ENCODE data around the gene ALS2.

Gene ALS2

DNA sequence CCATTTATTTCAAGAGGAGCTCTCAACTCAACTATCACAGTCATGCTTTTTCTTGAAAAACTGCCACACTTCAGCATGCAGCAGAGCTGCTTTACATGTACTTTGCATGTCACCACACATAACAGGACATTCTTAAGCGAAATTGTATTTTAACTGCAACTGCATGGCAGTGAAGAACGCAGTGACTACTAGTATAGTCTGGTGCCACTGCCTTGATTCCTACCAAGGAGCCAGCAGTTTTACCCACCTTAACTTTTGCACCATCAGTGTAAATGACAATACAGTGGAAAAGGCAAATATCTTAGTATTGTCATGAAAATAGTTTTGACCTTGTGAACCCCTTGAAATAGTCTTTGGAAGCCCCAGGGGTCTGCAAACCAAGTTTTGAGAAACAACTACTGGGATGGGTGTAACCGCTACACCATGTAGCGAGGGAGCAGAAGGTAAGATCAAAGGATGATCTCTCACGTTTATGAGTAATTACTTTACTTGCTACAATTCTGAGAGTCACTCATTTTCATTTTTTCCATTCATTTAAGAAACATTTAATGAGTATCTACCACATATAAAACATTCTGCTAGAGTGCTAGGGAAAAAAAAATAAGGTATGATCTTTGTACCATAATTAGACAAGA lies 50.0 kb downstream of the ALS2 start:
- no peaks in the 10 kb centered on the region for H3K4me1 ChIP-seq (ENCODE audit: control insufficient read depth in 5 of 5, insufficient read depth in 5 of 5, low read length in 5 of 5)
- H3K9me3 ChIP-seq (ENCODE audit: control insufficient read depth in 5 of 5, low read length in 5 of 5), result no peaks in the 10 kb centered on the region
- H3K27ac ChIP-seq (ENCODE audit: low read depth, low read length), result no peak overlapping the region
- no peak overlapping the region for H3K9ac ChIP-seq (ENCODE audit: low read length in 5 of 5)
- H3K4me3 ChIP-seq (ENCODE audit: low read depth in 1 of 5, low read length in 5 of 5), result no peak overlapping the region
- H3K36me3 ChIP-seq (ENCODE audit: control insufficient read depth in 5 of 5, insufficient read depth in 5 of 5, low read length in 5 of 5), result peaks cover 49 to 65% (median 59%) of the 10 kb centered on the region in 5 donors
- no peaks in the 10 kb centered on the region for H3K27me3 ChIP-seq (ENCODE audit: control insufficient read depth in 5 of 5, insufficient read depth in 4 of 5, low read length in 5 of 5)

DNA sequence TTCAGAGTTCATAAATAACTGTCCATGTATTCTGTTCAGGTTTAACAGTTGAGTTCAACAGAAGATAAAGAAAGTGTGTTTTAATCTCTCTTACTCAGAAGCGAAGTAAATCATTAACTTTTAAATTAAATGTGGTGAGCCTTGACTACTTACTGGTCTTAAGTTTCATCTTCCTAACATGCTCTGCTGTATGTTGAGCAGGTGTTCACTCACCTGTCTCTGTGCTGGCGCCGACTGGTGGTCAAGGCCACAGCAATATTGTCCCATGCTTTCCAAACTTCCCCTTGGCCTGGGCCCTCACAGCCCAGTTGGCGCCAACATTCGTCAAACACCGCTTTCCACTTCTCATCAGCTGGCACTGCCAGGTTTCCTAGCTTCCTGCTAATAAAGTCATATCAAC lies 65.3 kb downstream of the ALS2 start:
- Histone ChIP-seq H3K27ac (ENCODE audit: low read depth, low read length) (no peak overlapping the region), H3K9me3 (ENCODE audit: control insufficient read depth in 5 of 5, low read length in 5 of 5) (peaks cover 0 to 3% (median 0%) of the 10 kb centered on the region in 5 donors), H3K36me3 (ENCODE audit: control insufficient read depth in 5 of 5, insufficient read depth in 5 of 5, low read length in 5 of 5) (peaks cover 35 to 59% (median 39%) of the 10 kb centered on the region in 5 donors), H3K9ac (ENCODE audit: low read length in 5 of 5) (no peak overlapping the region), H3K27me3 (ENCODE audit: control insufficient read depth in 5 of 5, insufficient read depth in 4 of 5, low read length in 5 of 5) (no peaks in the 10 kb centered on the region), H3K4me1 (ENCODE audit: control insufficient read depth in 5 of 5, insufficient read depth in 5 of 5, low read length in 5 of 5) (no peaks in the 10 kb centered on the region), H3K4me3 (ENCODE audit: low read depth in 1 of 5, low read length in 5 of 5) (no peak overlapping the region)

DNA sequence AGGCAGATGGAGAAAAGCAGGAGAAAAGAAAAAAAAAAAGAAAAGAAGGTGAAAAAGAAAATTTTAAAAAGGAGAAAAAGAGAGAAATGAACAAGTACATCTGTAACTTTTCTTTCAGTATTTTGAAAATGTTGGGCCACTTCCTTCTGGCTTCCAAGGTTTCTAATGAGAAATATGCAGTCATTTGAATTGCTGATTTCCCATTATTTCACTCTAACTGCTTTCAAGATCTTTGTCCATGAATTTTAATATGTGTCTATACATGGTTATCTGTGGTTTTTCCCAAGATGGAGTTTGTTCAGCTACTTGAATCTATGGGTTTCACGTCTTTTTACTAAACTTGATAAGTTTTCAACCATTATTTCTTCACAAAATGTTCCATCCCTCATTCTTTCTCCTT lies 68.0 kb downstream of the ALS2 start:
- Histone ChIP-seq H3K9me3 (ENCODE audit: control insufficient read depth in 5 of 5, low read length in 5 of 5) (no peaks in the 10 kb centered on the region), H3K36me3 (ENCODE audit: control insufficient read depth in 5 of 5, insufficient read depth in 5 of 5, low read length in 5 of 5) (peaks cover 42 to 72% (median 46%) of the 10 kb centered on the region in 5 donors), H3K9ac (ENCODE audit: low read length in 5 of 5) (no peak overlapping the region), H3K4me1 (ENCODE audit: control insufficient read depth in 5 of 5, insufficient read depth in 5 of 5, low read length in 5 of 5) (no peaks in the 10 kb centered on the region), H3K27ac (ENCODE audit: low read depth, low read length) (no peak overlapping the region), H3K27me3 (ENCODE audit: control insufficient read depth in 5 of 5, insufficient read depth in 4 of 5, low read length in 5 of 5) (no peaks in the 10 kb centered on the region), H3K4me3 (ENCODE audit: low read depth in 1 of 5, low read length in 5 of 5) (no peak overlapping the region)

DNA sequence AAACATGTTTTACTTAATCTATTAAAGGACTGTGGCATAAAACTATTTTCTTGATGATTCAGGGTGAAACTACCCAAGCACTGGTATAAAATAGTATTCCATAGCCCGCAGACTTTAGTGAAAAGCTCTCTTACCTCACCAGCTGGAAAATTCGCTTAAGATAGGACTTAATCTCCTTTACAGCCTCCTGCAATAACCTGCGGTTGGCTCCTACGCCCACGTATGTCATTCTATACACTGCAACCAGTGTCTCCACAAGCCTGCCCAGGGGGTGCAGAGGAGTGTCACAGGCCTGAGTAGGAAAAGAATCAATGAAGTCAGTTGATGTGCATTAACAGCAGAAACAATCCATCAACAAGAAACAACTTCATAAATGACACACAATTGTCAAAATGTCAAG lies 71.0 kb downstream of the ALS2 start:
- Histone ChIP-seq H3K4me1 (ENCODE audit: control insufficient read depth in 5 of 5, insufficient read depth in 5 of 5, low read length in 5 of 5) (no peaks in the 10 kb centered on the region), H3K27me3 (ENCODE audit: control insufficient read depth in 5 of 5, insufficient read depth in 4 of 5, low read length in 5 of 5) (no peaks in the 10 kb centered on the region), H3K4me3 (ENCODE audit: low read depth in 1 of 5, low read length in 5 of 5) (no peak overlapping the region), H3K27ac (ENCODE audit: low read depth, low read length) (no peak overlapping the region), H3K36me3 (ENCODE audit: control insufficient read depth in 5 of 5, insufficient read depth in 5 of 5, low read length in 5 of 5) (peaks cover 35 to 66% (median 49%) of the 10 kb centered on the region in 5 donors), H3K9ac (ENCODE audit: low read length in 5 of 5) (no peak overlapping the region), H3K9me3 (ENCODE audit: control insufficient read depth in 5 of 5, low read length in 5 of 5) (no peaks in the 10 kb centered on the region)

DNA sequence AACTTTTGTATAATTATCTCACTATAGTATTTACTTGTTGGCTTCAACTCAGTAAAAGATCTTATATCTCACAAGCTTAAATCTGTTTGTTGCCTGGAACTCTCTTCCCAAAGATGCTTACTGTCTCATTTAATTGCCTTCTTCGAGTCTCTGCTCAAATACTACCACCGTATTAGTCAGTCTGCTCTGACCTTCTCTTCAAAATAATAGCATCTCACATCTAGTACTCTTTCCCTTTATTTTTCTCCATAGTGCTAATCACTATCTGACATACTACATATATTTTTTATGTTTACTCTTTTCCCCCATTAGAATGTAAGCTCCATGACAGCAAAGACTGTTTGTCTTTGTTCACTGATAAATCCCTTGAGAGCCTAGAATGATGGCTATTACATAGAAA lies 71.7 kb downstream of the ALS2 start:
- no peaks in the 10 kb centered on the region for H3K27me3 ChIP-seq (ENCODE audit: control insufficient read depth in 5 of 5, insufficient read depth in 4 of 5, low read length in 5 of 5)
- H3K27ac ChIP-seq (ENCODE audit: low read depth, low read length), result no peak overlapping the region
- H3K4me1 ChIP-seq (ENCODE audit: control insufficient read depth in 5 of 5, insufficient read depth in 5 of 5, low read length in 5 of 5), result no peaks in the 10 kb centered on the region
- no peaks in the 10 kb centered on the region for H3K9me3 ChIP-seq (ENCODE audit: control insufficient read depth in 5 of 5, low read length in 5 of 5)
- no peak overlapping the region for H3K9ac ChIP-seq (ENCODE audit: low read length in 5 of 5)
- H3K36me3 ChIP-seq (ENCODE audit: control insufficient read depth in 5 of 5, insufficient read depth in 5 of 5, low read length in 5 of 5), result peaks cover 35 to 66% (median 51%) of the 10 kb centered on the region in 5 donors
- H3K4me3 ChIP-seq (ENCODE audit: low read depth in 1 of 5, low read length in 5 of 5), result no peak overlapping the region

DNA sequence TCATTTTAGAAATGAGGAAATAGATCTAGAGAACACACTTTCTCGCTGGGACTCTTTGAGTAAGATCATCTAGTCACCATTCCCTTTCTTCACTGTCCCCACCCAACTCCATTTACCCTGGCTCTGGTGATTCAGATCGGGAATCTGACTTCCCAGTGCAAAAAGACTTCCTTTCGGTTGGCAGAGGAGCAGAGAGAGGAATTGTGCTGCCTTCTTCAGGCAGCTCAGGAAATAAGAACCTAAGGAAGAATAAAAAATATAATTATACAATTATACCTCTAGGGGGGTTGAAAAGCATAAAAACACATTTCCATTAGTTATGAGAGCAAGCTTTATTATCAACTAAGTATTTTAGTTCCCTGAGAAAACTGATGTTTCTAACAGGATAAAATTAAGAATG lies 73.0 kb downstream of the ALS2 start:
- Histone ChIP-seq H3K4me3 (ENCODE audit: low read depth in 1 of 5, low read length in 5 of 5) (no peak overlapping the region), H3K36me3 (ENCODE audit: control insufficient read depth in 5 of 5, insufficient read depth in 5 of 5, low read length in 5 of 5) (peaks cover 34 to 65% (median 55%) of the 10 kb centered on the region in 5 donors), H3K27ac (ENCODE audit: low read depth, low read length) (no peak overlapping the region), H3K9me3 (ENCODE audit: control insufficient read depth in 5 of 5, low read length in 5 of 5) (no peaks in the 10 kb centered on the region), H3K27me3 (ENCODE audit: control insufficient read depth in 5 of 5, insufficient read depth in 4 of 5, low read length in 5 of 5) (no peaks in the 10 kb centered on the region), H3K4me1 (ENCODE audit: control insufficient read depth in 5 of 5, insufficient read depth in 5 of 5, low read length in 5 of 5) (no peaks in the 10 kb centered on the region), H3K9ac (ENCODE audit: low read length in 5 of 5) (no peak overlapping the region)

DNA sequence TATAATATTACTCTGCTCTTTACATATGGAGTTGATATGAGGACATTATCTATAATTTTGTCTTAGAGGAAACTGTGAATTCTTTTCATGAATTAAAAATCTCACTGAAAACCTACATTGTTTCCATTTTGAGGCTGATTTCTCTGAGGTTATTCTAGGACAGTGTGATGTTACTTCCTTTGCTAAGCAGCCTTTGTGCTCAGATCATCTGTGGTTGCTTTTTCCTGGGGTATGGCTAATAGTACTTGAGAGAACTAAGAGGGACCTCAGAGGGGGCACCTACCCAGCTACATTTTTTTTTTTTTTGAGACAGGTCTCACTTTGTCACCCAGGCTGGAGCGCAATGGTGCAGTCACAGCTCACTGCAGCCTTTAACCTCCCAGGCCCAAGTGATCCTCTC lies 73.6 kb downstream of the ALS2 start:
- Histone ChIP-seq H3K36me3 (ENCODE audit: control insufficient read depth in 5 of 5, insufficient read depth in 5 of 5, low read length in 5 of 5) (peaks cover 34 to 70% (median 60%) of the 10 kb centered on the region in 5 donors), H3K9ac (ENCODE audit: low read length in 5 of 5) (no peak overlapping the region), H3K27ac (ENCODE audit: low read depth, low read length) (no peak overlapping the region), H3K4me1 (ENCODE audit: control insufficient read depth in 5 of 5, insufficient read depth in 5 of 5, low read length in 5 of 5) (no peaks in the 10 kb centered on the region), H3K9me3 (ENCODE audit: control insufficient read depth in 5 of 5, low read length in 5 of 5) (no peaks in the 10 kb centered on the region), H3K4me3 (ENCODE audit: low read depth in 1 of 5, low read length in 5 of 5) (no peak overlapping the region), H3K27me3 (ENCODE audit: control insufficient read depth in 5 of 5, insufficient read depth in 4 of 5, low read length in 5 of 5) (no peaks in the 10 kb centered on the region)

DNA sequence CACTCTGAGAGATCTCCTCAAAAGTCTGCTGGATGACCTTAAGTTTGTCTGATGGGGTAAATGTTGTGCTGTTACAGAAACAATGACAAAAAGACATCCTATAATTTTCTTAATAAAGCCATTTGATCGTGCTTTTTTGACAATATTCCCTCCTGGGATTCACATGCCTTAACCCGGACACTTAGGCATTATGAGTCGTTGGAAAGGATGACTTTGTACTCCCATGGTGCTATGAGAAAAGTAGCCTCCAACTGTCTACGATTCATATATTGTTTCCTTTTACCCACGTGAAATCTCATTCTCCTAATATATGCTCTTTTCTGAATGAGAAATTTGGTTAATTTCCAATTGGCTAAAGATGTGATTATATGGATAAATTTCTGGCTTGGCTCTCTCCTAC lies 76.2 kb downstream of the ALS2 start:
- H3K4me1 ChIP-seq (ENCODE audit: control insufficient read depth in 5 of 5, insufficient read depth in 5 of 5, low read length in 5 of 5), result peaks cover 0 to 1% (median 0%) of the 10 kb centered on the region in 5 donors
- no peaks in the 10 kb centered on the region for H3K27me3 ChIP-seq (ENCODE audit: control insufficient read depth in 5 of 5, insufficient read depth in 4 of 5, low read length in 5 of 5)
- no peak overlapping the region for H3K9ac ChIP-seq (ENCODE audit: low read length in 5 of 5)
- no peak overlapping the region for H3K4me3 ChIP-seq (ENCODE audit: low read depth in 1 of 5, low read length in 5 of 5)
- H3K9me3 ChIP-seq (ENCODE audit: control insufficient read depth in 5 of 5, low read length in 5 of 5), result no peaks in the 10 kb centered on the region
- H3K27ac ChIP-seq (ENCODE audit: low read depth, low read length), result no peak overlapping the region
- peaks cover 42 to 68% (median 56%) of the 10 kb centered on the region in 5 donors for H3K36me3 ChIP-seq (ENCODE audit: control insufficient read depth in 5 of 5, insufficient read depth in 5 of 5, low read length in 5 of 5)

DNA sequence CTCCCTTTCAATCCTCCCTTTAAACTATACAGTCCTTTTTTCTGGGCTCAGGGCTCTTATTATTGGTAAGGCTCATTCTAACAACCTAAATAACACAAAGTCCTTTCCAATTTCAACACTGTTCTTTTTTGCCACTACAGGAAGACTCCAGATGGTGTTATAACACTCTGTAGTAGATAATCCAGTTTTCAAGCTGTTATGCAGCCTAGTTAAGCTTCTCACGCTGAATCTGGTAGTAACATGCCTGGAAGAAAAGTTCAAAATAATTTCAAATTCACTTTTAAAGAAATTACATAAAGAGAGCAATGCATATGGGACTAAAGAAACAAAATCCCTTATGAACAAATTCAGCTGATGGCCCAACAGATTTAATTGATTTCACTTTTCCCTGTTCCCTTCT lies 79.1 kb downstream of the ALS2 start:
- H3K27me3 ChIP-seq (ENCODE audit: control insufficient read depth in 5 of 5, insufficient read depth in 4 of 5, low read length in 5 of 5), result no peaks in the 10 kb centered on the region
- H3K36me3 ChIP-seq (ENCODE audit: control insufficient read depth in 5 of 5, insufficient read depth in 5 of 5, low read length in 5 of 5), result peaks cover 30 to 45% (median 42%) of the 10 kb centered on the region in 5 donors
- H3K27ac ChIP-seq (ENCODE audit: low read depth, low read length), result no peak overlapping the region
- H3K4me1 ChIP-seq (ENCODE audit: control insufficient read depth in 5 of 5, insufficient read depth in 5 of 5, low read length in 5 of 5), result peaks cover 0 to 20% (median 0%) of the 10 kb centered on the region in 5 donors
- no peak overlapping the region for H3K4me3 ChIP-seq (ENCODE audit: low read depth in 1 of 5, low read length in 5 of 5)
- H3K9ac ChIP-seq (ENCODE audit: low read length in 5 of 5), result no peak overlapping the region
- H3K9me3 ChIP-seq (ENCODE audit: control insufficient read depth in 5 of 5, low read length in 5 of 5), result no peaks in the 10 kb centered on the region

DNA sequence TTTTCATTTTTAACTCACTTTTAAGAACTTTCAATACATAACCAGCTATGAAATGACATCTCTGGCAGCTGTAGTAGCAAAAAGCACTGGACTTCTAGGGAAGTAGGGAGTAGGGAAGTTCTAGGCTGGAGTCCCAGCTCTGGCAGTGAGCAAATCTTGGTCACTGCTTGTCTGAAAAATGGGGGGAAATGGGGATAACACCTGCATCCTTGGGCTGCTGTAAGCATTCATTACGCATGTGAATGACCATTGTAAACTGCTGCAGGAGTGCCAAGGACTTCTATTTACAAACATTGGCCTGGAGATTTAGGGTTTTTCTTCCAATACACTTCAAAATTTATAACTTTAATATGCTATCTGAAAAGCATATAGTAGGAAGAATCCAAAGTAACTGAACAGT lies 81.3 kb downstream of the ALS2 start:
- Histone ChIP-seq H3K4me3 (ENCODE audit: low read depth in 1 of 5, low read length in 5 of 5) (no peak overlapping the region), H3K9me3 (ENCODE audit: control insufficient read depth in 5 of 5, low read length in 5 of 5) (no peaks in the 10 kb centered on the region), H3K9ac (ENCODE audit: low read length in 5 of 5) (no peak overlapping the region), H3K27me3 (ENCODE audit: control insufficient read depth in 5 of 5, insufficient read depth in 4 of 5, low read length in 5 of 5) (no peaks in the 10 kb centered on the region), H3K36me3 (ENCODE audit: control insufficient read depth in 5 of 5, insufficient read depth in 5 of 5, low read length in 5 of 5) (peaks cover 22 to 33% (median 31%) of the 10 kb centered on the region in 5 donors), H3K4me1 (ENCODE audit: control insufficient read depth in 5 of 5, insufficient read depth in 5 of 5, low read length in 5 of 5) (peaks cover 0 to 28% (median 0%) of the 10 kb centered on the region in 5 donors), H3K27ac (ENCODE audit: low read depth, low read length) (peak overlapping the region; percentile 52)

All from subcutaneous abdominal adipose tissue (tissue), 5 donors.